NCI-H1436 (cell line): ENCODE data around the gene BACH2.
"Not testable (repeated sequence)": the region's sequence is repeated elsewhere in the genome, so short reads cannot be mapped to it uniquely, and the experiment has no call there.

Experiments
- DNase-seq: peaks from one replicate; lab custom pipeline; 2025; lab: John Stamatoyannopoulos, UW

BACH2 gene

DNA sequence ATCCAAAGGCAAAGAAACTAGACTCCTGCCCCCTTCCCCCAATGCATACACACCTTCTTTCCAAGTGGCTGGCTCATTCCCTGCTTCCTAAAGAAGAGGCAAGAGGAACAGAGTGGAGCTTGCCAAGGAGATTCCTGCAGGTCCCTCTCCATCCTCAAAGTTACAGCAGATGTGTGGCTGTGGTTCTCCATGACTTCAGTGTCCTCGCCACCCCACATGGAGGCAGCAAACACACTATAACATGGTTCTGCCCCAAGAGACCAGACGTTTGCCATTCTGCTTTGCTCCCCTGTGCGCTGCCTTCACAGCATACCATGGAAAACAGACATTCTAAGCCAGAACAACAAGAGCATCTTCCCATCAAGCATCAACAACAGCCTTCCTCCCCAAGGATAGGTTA lies 84.4 kb downstream of the BACH2 start:
- no peak for DNase-seq

DNA sequence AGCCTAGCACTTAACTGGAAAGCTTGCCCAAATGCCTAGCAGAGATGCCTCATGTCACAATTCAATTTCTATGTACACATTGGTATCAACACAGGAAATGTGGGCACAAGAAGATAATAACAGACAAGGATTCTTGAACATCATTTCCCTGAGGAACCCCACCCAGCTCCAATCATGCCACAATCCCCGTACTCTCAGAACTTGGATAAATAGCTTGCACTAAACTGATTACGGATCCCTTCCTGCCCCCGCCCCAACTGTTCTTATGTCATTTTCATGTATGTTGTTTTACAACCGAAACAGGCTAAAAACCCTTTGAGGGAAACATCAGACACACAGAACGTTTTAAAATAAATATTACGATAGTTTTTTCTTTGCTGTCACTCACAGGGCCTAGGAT lies 87.1 kb downstream of the BACH2 start:
- DNase-seq = no peak

DNA sequence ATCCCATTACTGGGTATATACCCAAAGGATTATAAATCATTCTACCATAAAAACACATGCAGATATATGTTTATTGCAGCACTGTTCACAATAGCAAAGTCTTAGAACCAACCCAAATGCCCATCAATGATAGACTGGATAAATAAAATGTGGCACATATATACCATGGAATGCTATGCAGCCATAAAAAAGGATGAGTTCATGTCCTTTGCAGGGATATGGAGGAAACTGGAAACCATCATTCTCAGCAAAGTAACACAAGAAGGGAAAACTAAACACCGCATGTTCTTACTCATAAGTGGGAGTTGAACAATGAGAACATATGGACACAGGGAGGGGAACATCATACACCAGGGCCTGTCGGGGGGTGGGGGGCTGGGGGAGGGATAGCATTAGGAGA lies 88.0 kb downstream of the BACH2 start:
- not testable (repeated sequence) for DNase-seq

DNA sequence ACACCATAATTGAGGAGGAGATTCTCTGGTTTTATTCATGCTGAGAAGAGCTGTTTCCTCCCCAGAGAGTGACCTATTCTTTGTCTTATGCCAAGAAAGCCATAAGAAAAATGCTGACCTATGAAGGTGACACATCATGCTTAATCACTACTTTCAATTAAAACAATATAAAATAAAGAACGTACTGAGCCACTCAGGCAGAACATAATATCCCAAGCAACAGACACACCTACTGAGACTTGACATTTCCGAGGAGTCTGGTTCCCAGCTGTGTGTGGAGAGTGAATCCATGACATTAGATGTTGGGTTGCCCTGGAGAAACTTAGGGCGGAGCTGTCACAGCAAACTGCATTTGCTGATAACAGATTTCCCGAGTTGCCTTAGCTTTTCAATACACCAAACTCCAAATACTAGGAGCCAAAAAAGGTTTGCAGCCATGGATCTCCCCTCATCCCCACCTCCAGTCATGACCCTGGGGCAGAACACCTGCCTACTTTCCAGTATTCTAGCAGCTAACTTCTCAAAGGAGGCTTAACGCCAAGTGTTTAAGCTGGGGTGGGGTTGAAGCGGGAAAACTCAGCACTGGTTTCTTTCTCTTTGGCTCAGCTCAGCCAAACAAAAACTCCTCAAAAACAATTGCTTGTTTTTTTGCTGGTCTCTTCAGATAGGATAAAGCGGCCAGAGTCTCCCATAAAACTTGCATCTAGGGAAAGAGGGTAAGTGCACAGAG lies 92.2 kb downstream of the BACH2 start:
- no peak for DNase-seq

- DNase-seq = no peak
Observed at GRCh38 chr6:90203672-90204071, 93.0 kb downstream of the BACH2 start.

GRCh38 chr6:90202156-90202555 lies 94.5 kb downstream of the BACH2 start:
- DNase-seq = no peak

DNA sequence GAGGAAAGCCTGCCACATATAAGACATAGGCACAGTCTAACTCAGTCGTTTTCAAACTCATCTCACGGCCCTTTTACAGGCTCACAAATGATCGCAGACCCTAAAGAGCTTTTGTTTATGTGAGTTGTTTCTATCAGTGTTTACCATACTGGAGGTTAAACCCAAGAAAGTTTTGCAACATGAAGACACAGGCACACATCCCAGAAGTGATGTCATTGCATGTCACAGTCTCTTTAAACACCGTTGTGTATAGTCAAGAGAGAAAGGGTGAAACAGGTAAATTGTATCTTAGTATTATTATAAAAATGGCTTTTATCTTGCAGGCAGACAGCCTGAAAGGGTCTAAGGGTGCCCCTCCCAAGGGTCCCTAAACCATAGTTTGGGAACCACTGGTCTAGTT lies 96.7 kb downstream of the BACH2 start:
- DNase-seq = no peak

GRCh38 chr6:90198758-90199425 lies 97.8 kb downstream of the BACH2 start:
- no peak for DNase-seq

GRCh38 chr6:90197854-90198496 lies 98.7 kb downstream of the BACH2 start:
- DNase-seq = no peak

- no peak for DNase-seq
Observed at GRCh38 chr6:90195094-90195829, 101.4 kb downstream of the BACH2 start.

DNA sequence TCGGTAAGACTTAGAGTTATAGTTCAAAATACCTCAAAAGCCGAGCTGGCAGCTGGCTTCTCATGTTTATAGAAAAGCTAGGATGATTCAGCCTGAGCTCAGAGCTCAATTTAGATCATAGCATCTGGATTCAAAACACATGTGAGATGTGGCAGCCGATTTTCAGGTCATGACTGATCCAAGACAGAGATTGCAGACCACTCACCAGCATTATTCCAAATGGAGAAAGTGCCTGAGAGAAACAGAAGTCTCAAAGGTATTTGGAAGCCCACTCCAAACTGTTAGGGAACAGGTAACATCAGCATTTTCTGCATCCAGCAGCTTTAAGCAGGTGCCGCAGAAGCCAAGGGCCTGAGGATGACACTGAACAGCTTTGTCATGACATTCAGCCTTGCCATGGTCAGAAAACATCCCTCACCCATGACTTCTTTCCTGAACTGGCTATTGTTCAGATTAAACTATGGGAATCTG lies 102.2 kb downstream of the BACH2 start:
- DNase-seq = no peak

DNA sequence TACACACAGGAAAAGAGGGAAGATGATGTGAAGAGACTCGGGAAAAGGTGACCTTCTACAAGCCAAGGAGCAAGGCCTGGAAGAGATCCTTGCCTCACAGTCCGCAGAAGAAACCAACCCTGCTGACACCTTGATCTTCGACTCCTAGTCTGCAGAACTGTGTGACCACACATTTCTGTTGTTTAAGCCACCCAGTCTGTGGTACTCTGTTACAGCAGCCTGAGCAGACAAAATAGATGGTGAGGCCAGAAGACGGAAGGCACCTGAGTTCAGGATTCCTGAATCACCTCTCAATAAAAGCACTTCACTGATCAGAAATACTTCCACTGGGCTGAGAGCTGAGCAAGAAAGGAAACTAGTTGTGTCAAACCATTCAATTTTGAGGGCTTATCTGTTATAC lies 103.3 kb downstream of the BACH2 start:
- no peak for DNase-seq

- DNase-seq = no peak
Observed at GRCh38 chr6:90192857-90193256, 103.8 kb downstream of the BACH2 start.

GRCh38 chr6:90190752-90191395 lies 105.8 kb downstream of the BACH2 start:
- no peak for DNase-seq

DNA sequence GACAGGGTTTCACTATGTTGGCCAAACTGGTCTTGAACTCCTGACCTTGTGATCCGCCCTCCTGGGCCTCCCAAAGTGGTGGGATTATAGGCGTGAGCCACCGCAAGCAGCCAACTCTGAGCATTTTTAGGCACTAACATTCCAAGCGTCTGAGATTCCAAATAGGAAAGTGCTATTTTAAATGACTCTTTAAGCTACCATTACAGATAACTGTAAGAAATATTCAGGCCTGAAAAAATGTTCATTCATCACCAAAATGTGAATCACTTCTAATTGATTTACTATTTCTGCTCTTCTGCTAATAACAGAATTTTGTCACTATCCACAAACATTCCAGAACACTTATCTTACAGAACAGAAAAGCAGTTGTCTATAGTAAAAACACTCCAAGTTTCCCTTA lies 106.5 kb downstream of the BACH2 start:
- DNase-seq = no peak

GRCh38 chr6:90187437-90188121 lies 109.1 kb downstream of the BACH2 start:
- no peak for DNase-seq

DNA sequence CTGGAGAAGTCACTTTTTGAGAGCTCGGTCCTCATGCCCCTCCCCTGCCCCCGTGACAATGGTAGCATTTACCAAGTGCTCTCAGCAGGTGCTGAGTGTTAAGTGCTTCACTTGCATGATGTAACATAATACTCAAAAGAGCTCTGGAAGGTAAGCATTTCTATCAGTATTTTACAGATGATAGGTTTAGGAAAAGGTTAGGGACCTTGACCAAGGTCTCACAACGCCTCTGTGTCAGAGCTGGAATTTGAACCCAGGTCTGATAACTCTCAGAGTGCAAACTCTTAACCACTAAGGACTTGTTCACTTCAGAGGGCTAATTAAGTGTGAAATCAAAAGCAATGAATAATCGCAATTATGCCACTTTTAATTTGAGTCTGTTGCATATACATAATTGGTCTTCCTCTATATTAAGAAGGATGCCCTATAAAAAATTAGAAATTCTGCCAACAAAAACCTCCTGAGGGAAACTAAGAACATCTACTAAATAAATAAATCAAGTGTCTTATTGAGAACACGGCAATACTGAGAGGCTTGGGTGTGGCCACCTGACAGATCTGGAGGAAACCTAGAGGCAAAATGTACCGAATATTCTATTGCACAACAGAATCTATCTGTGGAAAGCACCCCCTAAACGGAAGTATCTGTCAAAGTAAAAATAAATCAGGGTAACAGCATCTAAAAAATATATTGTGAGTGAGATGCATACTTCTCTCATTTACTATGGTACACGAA lies 109.8 kb downstream of the BACH2 start:
- DNase-seq = peak; percentile 28

GRCh38 chr6:90186026-90186425 lies 110.6 kb downstream of the BACH2 start:
- DNase-seq = no peak

DNA sequence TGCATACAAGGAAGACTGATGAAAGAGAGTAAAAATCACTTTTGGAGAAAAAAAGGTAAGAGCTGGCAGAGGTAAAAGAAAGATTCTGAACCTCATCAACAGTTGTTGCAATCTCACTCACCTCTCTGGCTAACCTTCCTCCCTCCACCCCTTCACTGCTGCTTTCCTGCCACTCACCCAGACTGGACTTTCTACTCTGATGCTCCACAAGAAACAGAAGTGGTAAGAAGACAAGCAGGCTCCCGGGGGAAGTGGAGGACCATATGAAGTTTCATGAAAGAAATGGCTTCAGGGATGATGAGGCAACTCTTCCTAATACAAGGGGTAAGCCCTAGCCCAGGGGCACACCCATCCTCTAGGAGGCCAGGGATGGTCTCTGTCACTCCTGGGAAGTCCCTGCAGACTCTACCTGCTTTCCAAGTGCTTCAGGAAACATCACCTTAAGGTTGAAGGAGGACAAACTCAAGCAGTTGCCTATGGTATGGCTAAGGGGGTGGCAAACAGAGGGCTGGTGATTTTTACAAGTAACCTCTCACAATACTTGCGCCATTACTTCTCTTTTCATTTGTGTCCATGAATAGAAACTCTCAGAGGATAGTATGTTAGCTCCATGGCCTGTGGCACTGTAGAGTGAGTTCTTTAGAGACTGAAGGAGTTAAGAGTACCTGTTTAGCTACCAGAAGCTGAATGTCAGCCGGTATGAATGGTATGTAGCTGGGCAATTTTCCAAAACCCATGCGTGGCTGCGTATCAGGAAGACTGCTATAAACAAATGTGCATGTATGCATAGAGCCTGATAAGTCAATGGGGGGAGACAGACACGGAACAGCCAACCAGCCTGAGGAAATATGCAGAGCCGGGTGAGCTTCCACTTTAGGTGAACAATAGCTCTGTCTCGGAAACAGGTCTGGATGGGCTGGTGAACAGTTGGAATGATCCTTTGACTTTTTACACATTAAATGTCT lies 112.0 kb downstream of the BACH2 start:
- DNase-seq = no peak
